ENCODE measurements around the gene UNCX.
A peak's percentile ranks its signal among the peaks of the same experiment; 100 is the strongest.
"Not testable (repeated sequence)": the region's sequence is repeated elsewhere in the genome, so short reads cannot be mapped to it uniquely, and the experiment has no call there.

UNCX gene

DNA sequence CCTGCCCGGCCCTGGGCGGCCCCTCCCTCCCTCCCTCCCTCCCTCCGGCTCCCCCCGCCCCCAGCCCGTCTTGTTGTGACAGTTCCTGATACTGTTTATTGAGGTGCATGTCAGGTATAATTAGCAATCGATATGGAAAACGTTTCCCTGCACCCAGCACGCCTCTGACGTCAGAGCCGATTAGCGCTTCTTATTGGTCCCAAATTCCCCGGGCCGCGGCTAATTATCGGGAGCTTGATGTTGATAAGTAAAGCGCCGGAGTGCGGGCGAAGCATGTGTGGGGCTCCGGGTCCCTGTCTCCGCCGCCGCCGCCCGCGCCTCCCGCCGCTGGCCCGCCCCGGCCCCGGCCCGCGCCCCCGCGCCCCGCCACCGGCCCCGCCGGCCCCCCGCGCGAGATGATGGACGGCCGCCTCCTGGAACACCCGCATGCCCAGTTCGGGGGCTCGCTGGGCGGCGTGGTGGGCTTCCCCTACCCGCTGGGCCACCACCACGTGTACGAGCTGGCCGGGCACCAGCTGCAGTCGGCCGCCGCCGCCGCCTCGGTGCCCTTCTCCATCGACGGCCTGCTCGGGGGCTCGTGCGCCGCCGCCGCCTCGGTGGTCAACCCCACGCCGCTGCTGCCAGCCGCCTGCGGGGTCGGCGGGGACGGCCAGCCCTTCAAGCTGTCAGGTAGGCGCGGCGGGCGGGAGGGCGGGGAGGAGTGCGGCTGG lies at the start of gene UNCX:
UNCX (plus strand) TSS at position 250 of the 710 bp plus-strand sequence; CDS start at position 396, 146 bp downstream.
- FAIRE-seq = no peak
- DNase-seq (ENCODE audit: low spot score) = no peak

GRCh38 chr7:1187127-1187526 lies 45.5 kb upstream of the UNCX start:
- no peak for FAIRE-seq
- no peak for DNase-seq (ENCODE audit: low spot score)

DNA sequence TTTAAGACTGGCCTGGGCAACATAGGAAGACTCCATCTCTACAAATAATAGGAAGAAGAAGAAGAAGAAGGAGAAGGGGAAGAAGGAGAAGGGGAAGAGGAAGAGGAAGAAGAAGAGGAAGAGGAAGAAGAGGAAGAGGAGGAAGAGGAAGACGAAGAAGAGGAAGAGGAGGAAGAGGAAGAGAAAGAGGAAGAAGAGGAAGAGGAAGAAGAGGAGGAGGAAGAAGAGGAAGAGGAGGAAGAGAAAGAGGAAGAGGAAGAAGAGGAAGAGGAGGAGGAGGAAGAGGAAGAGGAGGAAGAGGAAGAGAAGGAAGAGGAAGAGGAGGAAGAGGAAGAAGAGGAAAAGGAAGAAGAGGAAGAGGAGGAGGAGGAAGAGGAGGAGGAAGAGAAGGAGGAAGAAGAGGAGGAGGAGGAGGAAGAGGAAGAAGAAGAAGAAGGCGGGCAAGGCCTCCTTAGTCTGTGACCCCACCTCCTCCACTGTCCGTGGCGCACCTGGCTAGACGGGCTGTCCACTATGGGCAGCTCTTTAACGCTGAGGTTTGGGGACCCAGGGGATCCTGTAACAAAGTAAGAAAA lies 43.9 kb upstream of the UNCX start:
- no peak for FAIRE-seq
- no peak for DNase-seq (ENCODE audit: low spot score)

DNA sequence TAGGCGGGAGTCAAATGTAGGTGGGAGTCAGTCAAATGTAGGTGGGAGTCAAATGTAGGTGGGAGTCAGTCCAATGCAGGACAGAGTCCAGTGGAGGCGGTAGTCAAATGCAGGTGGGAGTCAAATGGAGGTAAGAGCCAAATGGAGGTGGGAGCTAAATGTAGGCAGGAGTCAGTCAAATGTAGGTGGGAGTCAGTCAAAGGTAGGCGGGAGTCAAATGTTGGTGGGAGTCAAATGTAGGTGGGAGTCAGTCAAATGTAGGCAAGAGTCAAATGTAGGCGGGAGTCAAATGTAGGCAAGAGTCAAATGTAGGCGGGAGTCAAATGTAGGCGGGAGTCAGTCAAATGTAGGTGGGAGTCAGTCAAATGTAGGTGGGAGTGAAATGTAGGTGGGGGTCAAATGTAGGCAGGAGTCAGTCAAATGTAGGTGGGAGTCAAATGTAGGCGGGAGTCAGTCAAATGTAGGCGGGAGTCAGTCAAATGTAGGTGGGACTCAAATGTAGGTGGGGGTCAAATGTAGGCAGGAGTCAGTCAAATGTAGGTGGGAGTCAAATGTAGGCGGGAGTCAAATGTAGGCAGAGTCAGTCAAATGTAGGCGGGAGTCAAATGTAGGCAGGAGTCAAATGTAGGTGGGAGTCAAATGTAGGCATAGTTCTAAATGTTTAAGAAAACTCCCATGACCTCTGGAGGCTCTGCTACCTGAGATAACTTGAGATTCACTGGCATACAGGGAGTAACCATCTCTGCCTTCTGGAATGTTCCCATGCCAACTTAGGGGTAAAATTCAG lies 42.5 kb upstream of the UNCX start:
- DNase-seq (ENCODE audit: low spot score) = no peak
- FAIRE-seq = no peak

DNA sequence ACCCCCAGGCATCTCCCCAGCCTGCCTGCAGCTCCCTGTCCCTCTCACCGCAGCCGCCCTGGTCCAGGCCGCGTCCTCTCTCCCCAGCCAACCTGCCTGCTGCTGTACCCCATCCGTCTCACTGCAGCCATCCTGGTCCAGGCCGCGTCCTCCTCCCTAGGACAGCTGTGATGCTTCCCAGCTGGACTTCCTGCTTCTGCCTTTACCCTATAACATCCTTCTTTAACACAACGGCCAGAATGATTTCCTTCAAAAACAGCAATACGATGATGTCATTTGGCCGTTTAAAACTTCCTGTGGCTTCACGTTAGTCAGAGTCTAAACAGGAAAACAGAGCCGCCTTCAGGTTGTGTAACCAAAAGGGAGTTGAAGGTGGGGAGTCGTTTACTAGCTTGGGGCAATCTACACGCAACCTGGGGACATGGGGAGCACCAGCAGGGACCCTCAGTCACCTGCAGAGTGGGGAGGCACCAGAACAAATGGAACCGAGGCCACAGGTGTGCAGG lies 40.4 kb upstream of the UNCX start:
- FAIRE-seq (no peak), DNase-seq (ENCODE audit: low spot score) (peak; percentile 45)

- DNase-seq (ENCODE audit: low spot score) (no peak), FAIRE-seq (no peak)
These were observed 38.9 kb upstream of the UNCX start for GRCh38 chr7:1193593-1194424.

DNA sequence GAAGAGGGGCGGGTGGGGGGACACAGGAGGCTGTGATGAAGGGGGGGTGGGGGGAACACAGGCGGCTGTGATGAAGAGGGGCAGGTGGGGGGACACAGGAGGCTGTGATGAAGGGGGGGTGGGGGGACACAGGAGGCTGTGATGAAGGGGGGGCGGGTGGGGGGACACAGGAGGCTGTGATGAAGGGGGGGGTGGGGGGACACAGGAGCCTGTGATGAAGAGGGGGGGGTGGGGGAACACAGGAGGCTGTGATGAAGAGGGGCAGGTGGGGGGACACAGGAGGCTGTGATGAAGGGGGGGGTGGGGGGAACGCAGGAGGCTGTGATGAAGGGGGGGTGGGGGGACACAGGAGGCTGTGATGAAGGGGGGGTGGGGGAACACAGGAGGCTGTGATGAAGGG lies 36.2 kb upstream of the UNCX start:
- DNase-seq (ENCODE audit: low spot score); FAIRE-seq: not testable (repeated sequence)

GRCh38 chr7:1196950-1197349 lies 35.7 kb upstream of the UNCX start:
- FAIRE-seq (no peak), DNase-seq (ENCODE audit: low spot score) (no peak)

- DNase-seq (ENCODE audit: low spot score) (no peak), FAIRE-seq (no peak)
These were observed 34.6 kb upstream of the UNCX start for GRCh38 chr7:1197997-1198625.

DNA sequence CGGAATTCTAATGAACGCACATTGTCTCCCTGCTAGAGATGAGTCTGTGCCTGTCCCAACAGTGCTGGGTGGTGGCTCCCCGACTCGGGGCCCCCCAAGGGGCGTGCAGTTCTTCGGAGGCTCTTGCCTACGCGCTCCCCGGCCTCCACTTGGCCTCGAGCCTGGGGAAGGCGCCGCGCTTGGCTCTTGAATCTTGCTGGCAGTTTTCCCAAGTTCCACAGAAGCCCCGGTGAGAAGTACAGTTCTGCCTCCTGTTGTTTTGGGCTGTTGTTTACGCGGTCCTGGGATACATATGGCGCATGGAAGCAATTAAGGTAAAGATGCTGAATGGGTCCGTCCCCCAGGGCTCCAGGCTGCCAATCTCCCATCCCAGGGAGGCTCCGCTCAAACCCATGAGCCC lies 32.6 kb upstream of the UNCX start:
- FAIRE-seq (no peak), DNase-seq (ENCODE audit: low spot score) (no peak)

- FAIRE-seq (no peak), DNase-seq (ENCODE audit: low spot score) (no peak)
These were observed 30.8 kb upstream of the UNCX start for GRCh38 chr7:1201916-1202315.

GRCh38 chr7:1202914-1203313 lies 29.8 kb upstream of the UNCX start:
- not testable (repeated sequence) for DNase-seq (ENCODE audit: low spot score); FAIRE-seq

GRCh38 chr7:1204460-1205140 lies 28.1 kb upstream of the UNCX start:
- DNase-seq (ENCODE audit: low spot score) = no peak
- FAIRE-seq = no peak

GRCh38 chr7:1205742-1206141 lies 26.9 kb upstream of the UNCX start:
- not testable (repeated sequence) for FAIRE-seq; DNase-seq (ENCODE audit: low spot score)

DNA sequence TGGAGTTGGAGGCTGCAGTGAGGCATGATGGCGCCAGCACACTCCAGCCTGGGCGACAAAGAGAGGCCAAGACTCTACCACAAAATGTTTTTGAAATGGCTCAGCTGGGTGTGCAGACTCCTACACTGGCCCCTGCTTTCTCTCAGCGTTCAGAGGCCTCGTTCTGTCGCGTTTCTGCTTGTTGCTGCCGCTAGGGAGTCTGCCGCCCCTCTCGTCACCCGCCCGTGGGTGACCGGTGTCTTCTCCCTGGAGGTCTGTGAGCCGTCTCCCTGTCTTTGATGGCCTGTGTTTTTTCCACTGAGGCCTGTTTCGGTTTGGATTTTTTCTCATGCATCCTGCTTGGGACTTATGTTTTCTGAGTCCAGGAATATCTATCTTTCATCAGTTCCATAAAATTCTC lies 23.6 kb upstream of the UNCX start:
- DNase-seq (ENCODE audit: low spot score) (no peak), FAIRE-seq (no peak)

GRCh38 chr7:1210321-1210978 lies 22.2 kb upstream of the UNCX start:
- DNase-seq (ENCODE audit: low spot score) = no peak
- FAIRE-seq = no peak

- no peak for DNase-seq (ENCODE audit: low spot score)
- no peak for FAIRE-seq
These were observed 21.6 kb upstream of the UNCX start for GRCh38 chr7:1210979-1211608.

- FAIRE-seq (no peak), DNase-seq (ENCODE audit: low spot score) (no peak)
These were observed 21.1 kb upstream of the UNCX start for GRCh38 chr7:1211611-1212010.

DNA sequence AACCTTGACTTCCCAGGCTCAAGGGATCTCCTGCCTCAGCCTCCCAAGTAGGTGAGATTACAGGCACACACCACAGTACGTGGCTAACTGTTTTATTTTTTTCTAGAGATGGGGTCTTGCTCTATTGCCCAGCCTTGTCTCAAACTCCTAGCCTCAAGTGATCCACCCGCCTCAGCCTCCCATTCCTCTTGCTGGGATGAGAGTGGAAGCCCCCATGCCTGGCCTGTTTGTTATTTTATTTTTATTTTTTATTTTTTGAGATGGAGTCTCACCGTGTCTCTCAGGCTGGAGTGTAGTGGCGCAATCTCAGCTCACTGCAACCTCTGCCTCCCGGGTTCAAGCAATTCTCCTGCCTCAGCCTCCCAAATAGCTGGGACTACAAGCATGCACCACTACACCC lies 20.6 kb upstream of the UNCX start:
- not testable (repeated sequence) for DNase-seq (ENCODE audit: low spot score); FAIRE-seq
